CD4-positive, alpha-beta T cell treated with Interleukin-2 at 100 ng/mL for 4 hours (primary cell): ENCODE data around the gene LCN10.
A peak's percentile ranks its signal among the peaks of the same experiment; 100 is the strongest.

Experiments used
- DNase-seq: peaks from one replicate; pipeline ENCODE4 v3.0.0-alpha.2; 2020; ENCODE audit warnings: low spot score

The LCN10 gene

DNA sequence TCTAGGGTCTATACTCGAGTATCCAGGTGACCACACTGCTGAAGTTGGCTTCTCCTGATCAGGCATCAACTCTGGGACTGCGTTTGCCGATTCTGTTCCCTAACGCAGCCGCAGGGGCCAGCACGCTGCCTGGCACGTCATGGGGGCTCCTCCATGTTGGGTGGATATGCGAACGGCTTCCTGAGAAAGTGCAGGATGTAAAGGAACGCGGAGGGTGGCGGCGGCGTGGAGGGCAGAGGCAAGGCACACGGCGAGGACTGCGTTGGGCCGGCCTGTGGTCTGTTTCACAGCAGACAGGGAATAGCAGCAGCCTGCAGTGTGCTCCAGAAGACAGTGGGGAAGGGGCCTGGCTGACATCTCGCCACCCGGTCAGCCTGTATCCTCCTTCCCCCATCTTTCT, 3.8 kb downstream of the LCN10 start:
- DNase-seq, result no peak

DNA sequence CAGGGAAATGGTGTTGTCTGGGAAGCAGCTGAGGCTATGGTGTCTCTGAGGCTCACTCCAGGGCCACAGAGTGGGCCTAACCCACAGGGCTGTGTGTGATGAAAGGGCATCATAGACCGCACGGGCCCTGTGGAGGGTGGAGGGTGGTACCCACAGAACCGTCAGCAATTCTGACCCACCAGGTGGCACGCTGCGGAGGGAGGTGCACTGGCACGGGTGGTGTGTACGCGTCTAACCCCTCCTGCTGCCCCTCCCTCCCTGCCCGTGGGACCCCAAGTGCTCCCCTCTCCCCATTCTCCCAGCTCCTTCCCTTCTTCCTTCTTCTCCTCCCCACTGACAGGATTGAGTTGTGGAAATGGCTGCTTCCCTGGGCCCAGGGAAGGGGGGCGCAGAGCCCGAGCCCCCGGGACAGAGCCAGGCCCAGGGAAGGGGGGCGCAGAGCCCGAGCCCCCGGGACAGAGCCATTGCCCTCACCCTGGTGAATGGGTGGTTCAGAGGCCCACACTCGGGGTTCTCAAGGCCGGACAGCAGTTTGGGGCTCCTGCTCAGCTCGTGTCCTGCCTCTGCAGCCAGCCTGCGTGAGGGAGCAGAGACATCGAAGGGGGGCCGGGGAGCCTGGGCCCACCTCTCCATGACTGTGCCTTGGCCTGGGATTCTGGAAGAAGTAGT, 6.8 kb downstream of the LCN10 start:
- DNase-seq, result no peak

DNA sequence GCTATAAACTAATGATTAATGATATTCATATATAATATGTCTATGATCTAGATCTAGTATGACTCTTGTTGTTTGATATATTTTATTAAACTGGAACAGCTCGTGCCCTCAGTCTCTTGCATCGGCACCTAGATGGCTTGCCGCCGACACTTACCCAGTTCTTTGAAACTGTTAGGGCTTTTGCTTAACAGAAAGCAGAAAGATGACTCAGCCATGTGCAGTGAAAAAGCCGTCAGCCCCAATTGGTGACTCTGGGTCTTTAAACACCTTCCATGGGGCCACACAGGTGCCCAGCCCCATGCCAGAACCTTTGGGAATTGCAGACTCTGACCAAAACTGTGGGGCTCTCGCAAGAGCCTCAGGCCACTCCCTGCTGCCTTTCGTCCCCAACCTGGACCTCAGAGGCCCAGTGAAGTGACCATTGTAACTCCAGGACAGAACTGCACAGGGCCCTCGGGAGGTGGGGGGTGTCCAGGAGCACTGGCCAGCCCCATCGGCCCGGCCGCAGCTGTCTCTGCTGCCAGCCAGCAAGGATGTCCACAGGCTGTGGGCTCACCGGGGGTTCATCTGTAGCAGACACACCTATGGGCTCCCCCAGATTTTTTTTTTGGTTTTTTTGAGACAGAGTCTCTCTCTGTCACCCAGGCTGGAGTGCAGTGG, 7.8 kb downstream of the LCN10 start:
- no peak for DNase-seq

DNA sequence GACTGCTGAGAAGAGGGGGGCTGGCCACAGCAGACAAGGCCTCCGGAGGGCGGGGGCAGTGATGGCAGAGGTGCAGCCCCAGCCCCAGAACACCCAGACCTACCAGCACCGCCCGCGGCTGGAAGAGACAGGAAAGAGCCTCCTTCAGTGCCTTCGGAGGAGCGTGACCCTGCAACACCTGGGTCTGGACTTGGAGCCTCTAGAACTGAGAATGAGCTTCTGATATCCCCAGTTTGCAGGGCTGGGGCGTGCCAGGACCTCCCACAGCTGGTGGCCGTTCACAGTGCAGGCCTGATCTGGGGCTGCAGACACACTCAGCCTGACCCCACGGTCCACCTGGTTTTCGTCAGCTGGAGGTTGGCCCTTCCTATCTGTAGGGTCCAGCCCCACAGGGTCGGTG, 9.1 kb downstream of the LCN10 start:
- no peak for DNase-seq

DNA sequence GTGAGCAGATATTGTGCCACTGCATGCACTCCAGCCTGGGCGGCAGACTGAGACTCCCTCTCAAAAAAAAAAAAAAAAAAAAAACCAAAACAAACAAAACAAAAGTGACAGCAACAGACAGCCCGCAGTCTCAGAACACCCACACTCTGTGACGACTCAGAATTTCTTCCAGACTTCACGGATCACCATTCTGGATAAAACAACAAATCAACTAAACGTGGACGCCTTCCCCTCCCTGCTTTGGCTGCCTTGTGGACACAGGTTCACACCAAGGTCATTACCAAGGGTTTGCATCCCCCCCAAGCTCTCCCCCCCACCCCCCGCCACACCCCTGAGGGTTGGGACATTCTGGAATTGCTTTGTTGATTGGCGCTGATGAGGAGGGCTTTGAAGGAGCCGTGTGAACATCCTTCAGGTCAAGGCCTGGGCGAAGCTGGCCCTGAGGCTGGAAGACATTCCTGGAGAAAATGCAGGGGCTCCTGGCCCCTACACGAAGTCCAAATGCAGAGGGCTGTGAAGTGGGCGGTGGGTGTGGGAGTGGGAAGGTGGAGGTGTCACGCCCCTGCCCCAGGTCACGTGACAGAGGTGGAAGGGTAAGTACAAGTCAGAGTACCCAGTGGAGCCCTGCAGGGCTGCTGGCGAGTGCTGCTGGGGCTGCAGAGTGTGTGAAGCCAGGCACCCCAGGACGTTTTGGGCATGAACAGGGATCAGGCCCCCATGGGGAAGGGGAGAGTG, 10.1 kb downstream of the LCN10 start:
- no peak for DNase-seq

DNA sequence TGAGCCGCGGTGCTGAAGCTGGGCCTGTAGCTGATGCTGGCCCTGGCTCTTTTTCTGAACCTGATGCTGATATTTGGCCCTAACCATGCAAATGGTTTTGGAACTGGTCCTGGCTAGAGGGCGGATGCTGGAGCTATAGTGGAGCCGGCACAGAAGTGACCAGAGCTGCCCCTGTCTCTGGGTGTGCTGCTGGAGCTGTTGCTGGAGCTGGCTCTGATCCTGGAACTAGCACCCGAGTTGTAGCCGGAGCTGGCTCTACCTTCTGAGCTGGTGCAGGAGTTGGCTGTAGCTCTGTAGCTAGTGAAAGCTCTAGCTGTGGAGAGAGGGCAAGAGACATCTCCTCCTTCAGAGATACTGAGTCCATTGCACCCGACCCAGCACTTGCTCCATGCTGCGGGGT, 12.8 kb downstream of the LCN10 start:
- no peak for DNase-seq

DNA sequence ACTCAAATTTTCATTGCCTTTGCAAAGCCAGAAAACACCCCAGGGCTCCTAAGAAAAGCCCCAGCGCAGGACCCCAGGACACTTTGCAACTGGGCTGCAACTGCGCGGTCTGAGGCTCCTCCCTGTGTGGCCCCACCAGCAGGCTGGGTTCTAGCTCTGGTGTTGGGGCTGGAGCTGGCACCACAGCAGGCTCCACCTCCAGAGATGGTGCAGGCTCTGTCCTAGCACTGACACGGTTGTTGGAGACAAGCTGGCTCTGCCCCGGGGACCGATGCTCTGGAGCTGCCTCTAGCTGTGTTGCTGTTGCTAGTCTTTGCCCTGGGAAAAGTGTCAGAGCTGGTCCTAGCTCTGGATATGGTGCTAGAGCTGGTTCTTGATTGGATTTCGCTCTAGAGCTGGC, 13.6 kb downstream of the LCN10 start:
- no peak for DNase-seq

DNA sequence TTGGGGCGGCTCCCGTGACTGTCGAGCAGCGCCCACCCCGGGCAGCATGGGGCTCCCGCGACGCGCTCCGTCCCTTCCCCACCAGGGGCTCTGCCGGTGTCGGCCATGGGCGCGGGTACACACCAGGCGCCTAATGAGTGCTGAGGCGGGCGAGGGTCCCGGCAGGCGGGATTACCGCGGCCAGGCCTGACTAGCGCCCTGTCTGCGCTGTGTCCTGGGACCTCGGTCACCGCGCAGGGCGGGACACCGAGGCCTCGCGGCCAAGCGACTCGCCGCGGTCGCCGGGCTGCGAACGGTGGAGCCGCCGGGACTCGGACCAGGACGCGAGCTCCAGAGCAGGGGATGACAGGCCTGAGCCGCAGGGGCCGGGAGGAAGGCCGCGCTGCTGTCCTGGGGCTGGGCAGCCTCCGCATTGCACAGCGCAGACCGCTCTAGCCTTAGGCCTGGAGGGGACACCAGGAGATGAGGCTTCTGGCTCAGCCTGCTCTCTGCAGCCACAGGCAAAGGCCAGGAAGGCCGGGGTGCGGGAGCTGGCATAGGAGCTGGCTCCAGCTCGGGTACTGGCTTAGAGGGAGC, 14.1 kb downstream of the LCN10 start:
- DNase-seq, result no peak

DNA sequence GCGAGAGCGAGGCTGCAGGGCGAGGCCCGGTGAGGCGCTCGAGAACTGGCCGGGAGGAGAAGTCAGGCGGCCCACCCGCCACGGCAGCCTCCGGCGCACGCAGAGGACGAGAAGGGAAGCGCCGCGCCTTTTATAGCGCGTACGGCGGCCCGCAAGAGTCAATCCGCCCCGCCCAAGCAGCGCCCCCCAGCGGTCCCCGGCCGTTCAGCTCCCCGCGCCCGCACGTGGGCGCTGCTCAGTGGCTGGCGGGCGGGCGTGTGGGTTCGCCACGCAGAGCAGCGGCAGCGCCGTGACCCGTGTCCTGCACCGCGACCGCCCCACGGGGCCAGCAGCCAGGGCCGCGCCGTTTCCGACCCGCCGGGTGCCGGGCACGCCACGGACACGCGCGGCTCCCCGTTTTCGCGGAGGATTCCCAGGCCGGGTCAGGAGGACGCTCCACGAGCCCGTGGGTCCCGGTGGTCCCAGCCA, 14.6 kb downstream of the LCN10 start:
- peak; percentile 93 for DNase-seq

DNA sequence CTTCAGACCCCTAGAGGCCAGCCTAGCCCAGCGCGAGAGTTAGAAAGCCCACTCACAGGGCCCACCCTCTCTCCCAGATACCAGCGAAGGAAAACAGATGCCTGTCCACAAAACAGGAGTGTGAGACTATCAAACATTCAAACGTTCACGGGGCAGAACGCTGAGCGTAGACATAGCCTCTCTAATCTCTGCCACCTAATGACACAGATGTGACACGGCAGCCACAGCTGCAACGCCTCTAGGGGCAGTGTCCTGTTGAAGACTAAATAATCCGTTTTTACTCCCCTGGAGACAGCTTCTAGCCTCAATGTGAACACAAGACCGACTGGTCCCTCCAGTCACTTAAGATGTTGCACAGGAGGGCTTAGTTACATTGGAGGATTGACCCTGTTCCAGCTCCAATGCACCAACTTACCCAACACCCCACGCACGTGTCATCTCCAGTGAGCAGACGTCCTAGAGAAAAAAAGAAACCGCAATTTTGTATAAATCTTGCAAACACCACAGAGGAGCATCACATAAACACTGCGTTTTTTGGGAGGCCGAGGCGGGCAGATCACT, 16.0 kb downstream of the LCN10 start:
- peak; percentile 61 for DNase-seq

DNA sequence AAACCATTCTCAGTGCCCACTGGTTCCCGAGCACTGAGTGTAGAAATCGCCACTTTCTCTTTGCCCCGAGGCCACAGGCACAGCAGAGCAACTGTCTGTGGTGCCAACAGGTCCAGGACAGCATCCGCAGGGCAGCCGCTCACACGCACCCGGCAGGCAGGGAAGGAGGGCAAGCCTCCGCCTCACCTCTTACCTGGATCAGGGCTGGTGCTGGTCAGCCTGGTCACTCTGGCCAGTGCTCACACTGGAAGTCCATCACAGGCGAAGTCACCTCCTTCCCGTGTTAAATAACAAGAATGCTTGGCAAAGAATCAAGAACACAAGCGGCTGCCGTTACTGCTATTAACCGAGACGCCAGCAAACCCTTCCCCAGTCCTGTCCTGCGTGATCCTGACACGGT, 16.6 kb downstream of the LCN10 start:
- no peak for DNase-seq

DNA sequence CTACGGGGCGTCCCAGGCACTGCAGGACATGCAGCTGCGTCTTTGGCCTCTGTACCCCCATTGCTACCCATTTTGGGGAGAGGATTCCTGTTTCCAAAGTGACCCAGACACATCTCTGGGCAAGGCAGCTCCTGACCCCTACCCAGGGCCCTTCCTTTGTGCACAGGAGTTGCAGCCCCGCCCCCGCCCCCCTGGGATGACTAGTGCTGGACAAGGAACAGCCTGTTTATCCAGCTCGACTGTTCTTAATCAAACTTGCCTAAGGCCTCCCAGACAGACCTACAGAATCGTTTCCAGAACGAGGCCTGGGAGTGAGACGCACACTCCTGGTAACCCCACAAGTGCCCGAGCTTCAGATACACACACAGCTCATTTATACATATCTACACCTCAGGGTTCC, 17.1 kb downstream of the LCN10 start:
- no peak for DNase-seq

DNA sequence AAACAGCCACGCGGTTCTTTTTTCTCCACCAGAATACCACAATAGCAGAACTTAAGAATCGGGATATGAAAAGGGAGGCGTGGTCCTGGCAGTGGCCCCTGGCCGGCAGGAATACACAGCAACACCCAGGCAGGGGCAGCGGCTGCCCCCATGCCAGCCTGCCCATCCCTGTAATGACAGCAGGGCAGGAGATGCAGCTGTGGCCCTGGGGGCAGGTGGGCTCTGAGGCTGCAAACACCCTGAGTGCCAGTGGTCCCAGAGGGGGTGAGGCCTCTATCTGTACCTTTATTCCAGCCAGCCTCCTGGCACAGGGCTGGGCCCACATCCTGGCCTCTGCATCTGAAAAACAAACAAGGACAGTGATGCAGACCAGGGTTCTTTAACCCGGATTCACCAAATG, 18.0 kb downstream of the LCN10 start:
- DNase-seq, result no peak

DNA sequence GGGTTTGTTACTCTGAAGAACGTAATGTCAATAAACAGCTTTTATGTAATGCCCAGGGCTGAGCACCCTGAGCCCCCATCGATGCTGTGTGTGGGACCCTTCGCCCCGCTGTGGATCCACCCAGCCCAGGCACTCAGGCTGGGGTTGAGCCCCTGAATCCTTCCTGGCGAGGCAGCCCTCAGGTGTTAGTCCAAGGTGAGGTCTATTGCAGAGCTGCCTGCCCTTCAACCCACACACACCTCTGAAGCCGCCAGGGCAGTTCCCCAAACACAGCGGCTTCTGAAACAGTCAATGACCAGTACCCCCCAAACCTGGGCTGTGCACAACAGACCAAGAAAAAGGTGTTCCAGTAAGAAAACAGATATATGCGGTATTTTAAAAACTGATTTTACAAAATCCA, 18.8 kb downstream of the LCN10 start:
- DNase-seq, result no peak

DNA sequence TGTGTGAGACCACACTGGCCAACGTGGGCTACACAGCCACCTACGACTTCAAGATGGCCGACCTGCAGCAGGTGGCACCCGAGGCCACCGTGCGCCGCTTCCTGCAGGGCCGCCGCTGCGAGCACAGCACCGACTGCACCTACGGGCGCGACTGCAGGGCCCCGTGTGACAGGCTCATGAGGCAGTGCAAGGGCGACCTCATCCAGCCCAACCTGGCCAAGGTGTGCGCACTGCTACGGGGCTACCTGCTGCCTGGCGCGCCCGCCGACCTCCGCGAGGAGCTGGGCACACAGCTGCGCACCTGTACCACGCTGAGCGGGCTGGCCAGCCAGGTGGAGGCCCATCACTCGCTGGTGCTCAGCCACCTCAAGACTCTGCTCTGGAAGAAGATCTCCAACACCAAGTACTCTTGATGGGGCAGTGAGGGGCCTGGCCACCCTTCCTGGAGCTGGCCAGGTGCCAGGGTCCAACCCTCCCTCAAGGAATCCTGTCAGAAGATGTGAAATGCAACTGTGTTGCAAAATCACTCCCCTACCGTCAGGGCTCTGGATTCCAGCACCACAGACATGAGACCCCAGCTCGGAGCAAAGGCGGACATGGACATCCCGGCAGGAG, 19.3 kb downstream of the LCN10 start:
- no peak for DNase-seq

DNA sequence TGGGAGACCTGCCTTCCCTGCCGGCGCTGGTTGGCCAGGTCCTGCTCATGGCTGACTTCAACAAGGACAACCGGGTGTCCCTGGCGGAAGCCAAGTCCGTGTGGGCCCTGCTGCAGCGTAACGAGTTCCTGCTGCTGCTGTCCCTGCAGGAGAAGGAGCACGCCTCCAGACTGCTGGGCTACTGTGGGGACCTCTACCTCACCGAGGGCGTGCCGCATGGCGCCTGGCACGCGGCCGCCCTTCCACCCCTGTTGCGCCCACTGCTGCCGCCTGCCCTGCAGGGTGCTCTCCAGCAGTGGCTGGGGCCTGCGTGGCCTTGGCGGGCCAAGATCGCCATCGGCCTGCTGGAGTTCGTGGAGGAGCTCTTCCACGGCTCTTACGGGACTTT, 19.8 kb downstream of the LCN10 start:
- no peak for DNase-seq

DNA sequence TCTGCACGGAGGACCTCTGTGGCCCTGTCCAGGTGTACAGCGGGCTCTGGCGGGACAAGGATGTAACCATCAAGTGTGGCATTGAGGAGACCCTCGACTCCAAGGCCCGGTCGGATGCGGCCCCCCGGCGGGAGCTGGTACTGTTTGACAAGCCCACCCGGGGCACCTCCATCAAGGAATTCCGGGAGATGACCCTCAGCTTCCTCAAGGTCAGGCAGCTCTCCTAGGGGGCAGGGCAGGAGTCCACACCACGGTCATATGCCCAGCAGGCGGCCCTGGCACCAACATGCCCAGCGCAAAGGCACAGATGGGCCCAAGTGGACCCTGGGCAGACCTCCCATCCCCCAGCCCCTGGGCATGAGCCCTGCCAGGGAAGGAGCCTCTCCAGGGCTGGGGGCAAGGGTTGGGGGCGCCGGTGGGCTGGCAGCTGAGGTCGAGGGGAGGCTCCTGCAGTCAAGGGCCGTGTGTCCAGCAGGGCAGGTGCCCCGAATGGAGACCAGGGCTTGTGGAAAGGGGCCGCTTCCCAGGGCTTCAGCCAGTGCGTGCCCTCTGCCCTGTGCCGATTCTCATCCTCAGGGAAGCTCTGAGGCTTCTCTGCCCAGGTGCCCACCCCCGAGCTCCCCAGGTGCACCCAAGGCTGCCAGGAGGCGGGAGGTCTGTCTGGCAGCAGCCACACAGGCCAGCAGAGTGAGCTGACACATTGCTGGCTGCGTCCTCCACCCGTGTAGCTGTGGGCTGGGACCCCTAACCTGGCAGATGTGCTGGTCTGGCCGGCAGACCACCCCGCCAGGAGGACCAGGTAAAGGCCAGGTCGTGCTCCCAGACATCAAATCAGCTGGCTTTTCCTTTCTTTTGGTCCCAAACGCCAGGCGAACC, 20.4 kb downstream of the LCN10 start:
- DNase-seq, result no peak

DNA sequence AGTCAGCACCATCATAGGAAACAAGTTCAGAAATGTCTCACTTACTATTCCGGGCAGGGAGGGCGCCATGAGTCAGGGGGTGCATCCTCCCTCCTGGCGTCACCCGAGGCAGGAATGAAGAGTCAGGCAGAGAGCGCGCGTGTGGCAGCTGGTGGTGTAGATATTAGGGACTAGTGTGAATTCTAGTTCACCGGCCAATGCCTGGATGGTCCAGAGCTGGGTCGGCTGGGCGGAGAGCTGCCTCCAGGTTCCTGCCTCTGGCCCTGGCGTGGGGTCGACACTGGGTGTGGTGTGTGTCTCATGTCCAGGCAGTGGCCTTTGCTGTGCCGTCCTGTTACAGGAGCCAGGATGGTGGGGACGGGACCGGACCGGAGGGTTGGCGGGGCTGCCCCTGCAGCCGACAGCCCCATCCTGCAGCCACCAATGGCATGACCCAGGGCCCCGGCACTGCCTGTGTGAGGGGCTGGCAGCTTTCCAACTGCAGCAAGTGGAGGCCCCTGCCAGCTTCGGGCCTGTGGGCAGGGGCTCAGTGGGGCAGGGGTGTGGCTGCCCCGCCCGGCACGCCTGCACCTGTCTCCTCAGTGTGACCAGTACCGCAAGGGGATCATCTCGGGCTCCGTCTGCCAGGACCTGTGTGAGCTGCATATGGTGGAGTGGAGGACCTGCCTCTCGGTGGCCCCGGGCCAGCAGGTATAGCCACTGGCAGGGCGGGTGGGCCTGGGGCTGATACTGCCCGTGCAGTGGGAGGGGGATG, 21.2 kb downstream of the LCN10 start:
- DNase-seq, result no peak

DNA sequence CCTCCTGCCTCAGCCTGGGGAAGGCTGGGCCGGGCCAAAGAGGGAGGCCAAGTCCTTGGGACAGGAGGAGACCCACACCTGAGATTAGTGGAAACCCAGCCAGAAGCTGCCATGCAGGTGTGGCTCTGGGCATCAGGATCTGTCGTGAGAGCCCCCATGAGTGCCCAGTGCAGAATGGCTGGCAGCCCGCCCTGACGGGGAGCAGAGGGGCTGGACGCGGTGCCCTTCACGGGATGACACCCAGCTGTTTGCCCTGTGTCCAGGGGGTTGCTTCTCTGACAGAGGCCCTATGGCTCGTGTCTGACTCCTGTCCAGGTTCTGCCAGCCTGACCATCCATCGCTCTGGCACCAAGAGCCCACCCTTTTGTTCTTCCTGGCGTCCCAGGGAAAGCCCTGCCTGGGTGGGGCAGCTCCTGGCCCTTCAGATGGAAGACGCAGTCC, 21.8 kb downstream of the LCN10 start:
- no peak for DNase-seq

DNA sequence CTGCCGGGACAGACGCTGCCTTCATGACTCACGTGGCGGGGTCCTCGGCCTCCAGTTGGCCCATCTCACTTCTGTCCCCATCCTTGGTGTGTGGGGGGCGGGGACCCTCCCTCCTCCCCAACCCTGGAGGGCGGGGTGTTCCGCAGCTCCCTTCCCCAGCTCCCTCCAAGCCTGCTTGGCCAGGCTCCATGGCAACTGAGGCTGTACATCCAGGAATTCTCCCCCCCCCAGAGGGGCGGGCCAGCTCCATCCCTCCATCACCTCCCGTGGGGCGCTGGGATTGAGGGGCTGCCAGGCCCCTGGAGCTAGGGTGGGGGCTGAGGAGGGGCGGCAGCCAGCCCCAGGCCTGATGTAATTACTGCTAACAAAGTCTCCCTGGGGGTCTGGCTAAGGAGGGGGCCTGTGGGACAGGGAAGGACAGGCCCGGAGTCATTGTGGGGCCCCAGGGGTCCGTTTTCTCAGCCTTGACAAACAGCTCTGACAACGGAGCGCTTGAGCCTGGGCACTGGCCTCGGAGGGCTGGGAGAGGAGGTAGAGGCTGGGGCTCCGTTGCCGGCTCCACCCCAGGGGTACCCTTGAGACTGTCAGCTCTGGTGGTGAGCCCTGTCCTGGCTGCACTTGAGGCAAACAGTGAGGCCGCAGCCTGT, 22.4 kb downstream of the LCN10 start:
- no peak for DNase-seq
